Loucy (cell line): Measurements from ENCODE around the gene KIRREL3.

Experiments used
- H2AFZ ChIP-seq: fragments of 200-600 bp; sonication (generic); 2 replicates; pipeline ENCODE4 v1.6.0; 2016; ENCODE audit warnings: antibody characterized with exemption, mild to moderate bottlenecking, low read length, moderate library complexity
- H3F3A ChIP-seq: fragments of 200-600 bp; 2 replicates; pipeline ENCODE4 v1.6.0; 2016; ENCODE audit warnings: antibody characterized with exemption, low read depth, mild to moderate bottlenecking
- H3K27me3 ChIP-seq: fragments of 200-600 bp; sonication (generic); 2 replicates; pipeline ENCODE4 v1.6.1; 2014; ENCODE audit warnings: low read length, mild to moderate bottlenecking; ENCODE audit not compliant: insufficient read depth, poor library complexity, severe bottlenecking
- H3K36me3 ChIP-seq: fragments of 200-600 bp; sonication (generic); 2 replicates; pipeline ENCODE4 v1.6.1; 2016; ENCODE audit warnings: low read length; ENCODE audit not compliant: insufficient read depth
- H3K4me1 ChIP-seq: fragments of 200-600 bp; sonication (generic); 2 replicates; pipeline ENCODE4 v1.5.1; 2014; ENCODE audit warnings: low read length, mild to moderate bottlenecking; ENCODE audit not compliant: insufficient read depth, poor library complexity, severe bottlenecking
- H3K4me2 ChIP-seq: fragments of 200-600 bp; sonication (generic); 2 replicates; pipeline ENCODE4 v1.6.0; 2014; ENCODE audit warnings: antibody characterized with exemption, low read length, low read depth, mild to moderate bottlenecking; ENCODE audit not compliant: poor library complexity, severe bottlenecking
- H3K4me3 ChIP-seq: fragments of 200-600 bp; sonication (generic); 2 replicates; pipeline ENCODE4 v1.5.1; 2014; ENCODE audit warnings: low read length, mild to moderate bottlenecking, mixed read lengths; ENCODE audit not compliant: poor library complexity, severe bottlenecking
- H3K79me2 ChIP-seq: fragments of 200-600 bp; sonication (generic); 2 replicates; pipeline ENCODE4 v1.6.1; 2014; ENCODE audit warnings: low read length; ENCODE audit not compliant: insufficient read depth
- H3K9ac ChIP-seq: fragments of 200-600 bp; sonication (generic); 2 replicates; pipeline ENCODE4 v1.6.0; 2014; ENCODE audit warnings: mild to moderate bottlenecking, low read depth, low read length, moderate library complexity; ENCODE audit not compliant: poor library complexity, severe bottlenecking
- H3K9me2 ChIP-seq: fragments of 200-600 bp; sonication (generic); replicated peaks from 2 replicates; pipeline ENCODE4 v1.6.1; 2016; ENCODE audit warnings: low read depth, low read length, mixed read lengths
- H3K9me3 ChIP-seq: fragments of 200-600 bp; sonication (generic); 2 replicates; pipeline ENCODE4 v1.6.1; 2014; ENCODE audit warnings: mild to moderate bottlenecking, antibody characterized with exemption, low read length, low read depth; ENCODE audit not compliant: insufficient read depth
- H4K20me1 ChIP-seq: fragments of 200-600 bp; sonication (generic); 2 replicates; pipeline ENCODE4 v1.6.0; 2014; ENCODE audit warnings: antibody characterized with exemption, low read length, mild to moderate bottlenecking; ENCODE audit not compliant: insufficient read depth, poor library complexity, severe bottlenecking
- EZH2phosphoT487 ChIP-seq: fragments of 200-600 bp; IDR thresholded peaks from 2 replicates; pipeline ENCODE4 v1.6.1; 2018; ENCODE audit warnings: antibody characterized with exemption, mild to moderate bottlenecking, moderate library complexity, borderline replicate concordance
- TF ChIP-seq, protein P1 (sequence below): fragments of 200-600 bp; sonication (generic); conservative IDR thresholded peaks from 2 replicates; pipeline ENCODE4 v1.5.1; 2014; ENCODE audit warnings: mild to moderate bottlenecking, antibody characterized with exemption, low read length

Gene KIRREL3

DNA sequence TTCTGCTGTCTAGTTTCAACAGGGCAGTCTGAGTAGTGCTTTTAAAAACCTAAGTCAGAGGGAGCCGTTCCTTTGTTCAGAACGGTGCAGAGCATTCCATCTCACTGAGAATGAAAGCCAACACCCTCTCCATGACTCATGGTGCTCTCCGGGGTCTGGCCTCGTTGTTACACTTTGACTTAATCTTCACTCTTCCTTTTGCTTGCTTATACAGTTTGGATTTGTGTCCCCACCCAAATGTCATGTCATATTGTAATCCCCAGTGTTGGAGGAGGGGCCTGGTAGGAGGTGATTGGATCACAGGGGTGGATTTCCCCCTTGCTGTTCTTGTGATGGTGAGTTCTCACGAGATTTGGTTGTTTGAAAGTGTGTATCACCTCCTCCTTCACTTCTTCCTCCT, 352.8 kb downstream of the KIRREL3 start:
- Histone ChIP-seq H3K9ac (no peak overlapping the region), H3K4me3 (no peak overlapping the region), H3K79me2 (no peaks in the 10 kb centered on the region), H2AFZ (no peak overlapping the region), H3K4me1 (no peaks in the 10 kb centered on the region), H3K36me3 (no peaks in the 10 kb centered on the region), H3K4me2 (no peak overlapping the region), H3K27me3 (no peaks in the 10 kb centered on the region), H3K9me2 (no peaks in the 10 kb centered on the region), H4K20me1 (no peaks in the 10 kb centered on the region), H3K9me3 (no peaks in the 10 kb centered on the region), H3F3A (no peaks in the 10 kb centered on the region)
- TF ChIP-seq EZH2phosphoT487, result no peak
- TF ChIP-seq, protein P1, sequence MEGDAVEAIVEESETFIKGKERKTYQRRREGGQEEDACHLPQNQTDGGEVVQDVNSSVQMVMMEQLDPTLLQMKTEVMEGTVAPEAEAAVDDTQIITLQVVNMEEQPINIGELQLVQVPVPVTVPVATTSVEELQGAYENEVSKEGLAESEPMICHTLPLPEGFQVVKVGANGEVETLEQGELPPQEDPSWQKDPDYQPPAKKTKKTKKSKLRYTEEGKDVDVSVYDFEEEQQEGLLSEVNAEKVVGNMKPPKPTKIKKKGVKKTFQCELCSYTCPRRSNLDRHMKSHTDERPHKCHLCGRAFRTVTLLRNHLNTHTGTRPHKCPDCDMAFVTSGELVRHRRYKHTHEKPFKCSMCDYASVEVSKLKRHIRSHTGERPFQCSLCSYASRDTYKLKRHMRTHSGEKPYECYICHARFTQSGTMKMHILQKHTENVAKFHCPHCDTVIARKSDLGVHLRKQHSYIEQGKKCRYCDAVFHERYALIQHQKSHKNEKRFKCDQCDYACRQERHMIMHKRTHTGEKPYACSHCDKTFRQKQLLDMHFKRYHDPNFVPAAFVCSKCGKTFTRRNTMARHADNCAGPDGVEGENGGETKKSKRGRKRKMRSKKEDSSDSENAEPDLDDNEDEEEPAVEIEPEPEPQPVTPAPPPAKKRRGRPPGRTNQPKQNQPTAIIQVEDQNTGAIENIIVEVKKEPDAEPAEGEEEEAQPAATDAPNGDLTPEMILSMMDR, result no peak

DNA sequence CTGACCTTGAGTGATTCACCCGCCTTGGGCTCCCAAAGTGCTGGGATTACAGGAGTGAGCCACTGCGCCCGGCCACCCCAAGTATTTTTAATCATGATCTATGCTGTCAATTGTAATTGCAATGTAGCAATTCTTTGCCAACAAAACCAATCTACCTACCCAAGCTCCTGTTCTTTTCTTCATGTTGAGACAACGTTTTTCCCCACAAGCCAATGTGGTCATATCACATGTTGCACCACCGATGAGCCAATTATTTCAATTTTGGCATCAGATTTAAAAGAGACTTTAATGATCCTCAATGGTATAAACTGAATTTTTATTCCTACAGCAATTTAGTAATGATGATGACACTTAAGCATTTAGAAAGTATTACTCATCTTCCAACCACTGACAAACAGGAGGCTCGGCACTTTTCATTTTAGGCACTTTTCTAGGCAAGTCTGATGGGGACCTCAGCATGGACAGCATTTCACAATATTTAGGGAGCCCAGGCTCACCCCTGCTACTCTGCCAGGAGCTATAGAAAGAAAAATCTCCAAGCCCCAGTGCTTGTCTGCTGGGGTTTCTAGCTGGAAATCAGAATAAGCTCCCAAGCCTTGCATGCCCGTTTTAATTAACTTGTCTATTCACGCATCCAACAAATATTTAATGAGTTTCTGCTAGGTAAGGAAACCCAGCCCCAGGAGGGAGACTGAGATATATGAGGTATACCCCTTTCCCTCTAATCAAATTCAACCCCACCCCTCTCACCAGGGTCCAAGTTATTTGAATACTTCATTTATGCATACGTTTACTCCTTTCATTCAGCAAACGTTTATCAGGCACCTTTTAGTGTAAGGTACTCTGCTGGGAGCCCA, 353.6 kb downstream of the KIRREL3 start:
- H3K79me2 ChIP-seq, result no peaks in the 10 kb centered on the region
- no peaks in the 10 kb centered on the region for H3K9me2 ChIP-seq
- no peaks in the 10 kb centered on the region for H3K9me3 ChIP-seq
- H3F3A ChIP-seq, result no peaks in the 10 kb centered on the region
- H3K4me2 ChIP-seq, result no peak overlapping the region
- no peak overlapping the region for H2AFZ ChIP-seq
- no peaks in the 10 kb centered on the region for H4K20me1 ChIP-seq
- no peaks in the 10 kb centered on the region for H3K4me1 ChIP-seq
- H3K36me3 ChIP-seq, result no peaks in the 10 kb centered on the region
- no peaks in the 10 kb centered on the region for H3K27me3 ChIP-seq
- H3K4me3 ChIP-seq, result no peak overlapping the region
- no peak overlapping the region for H3K9ac ChIP-seq
- TF ChIP-seq EZH2phosphoT487, result no peak
- TF ChIP-seq, protein P1, result no peak

DNA sequence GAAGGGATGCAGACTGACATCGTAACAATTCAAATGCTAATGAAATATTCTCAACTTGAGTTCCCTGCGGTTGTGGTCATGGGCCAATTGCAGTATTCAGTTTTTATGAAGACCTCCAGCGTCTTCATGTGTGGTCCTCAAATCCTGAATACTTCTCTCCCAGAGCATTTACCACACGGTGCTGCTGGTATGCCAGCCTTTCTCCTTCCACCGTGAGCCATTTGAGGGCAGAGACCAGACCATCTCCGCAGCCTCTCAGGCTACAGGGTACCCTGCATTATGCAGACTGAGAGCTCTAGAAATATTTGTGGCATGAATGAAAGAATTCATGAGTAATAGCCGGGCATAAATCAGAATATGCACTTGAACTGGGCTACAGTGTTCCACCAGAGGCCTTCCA, 355.4 kb downstream of the KIRREL3 start:
- Histone ChIP-seq H3K79me2 (no peaks in the 10 kb centered on the region), H2AFZ (no peak overlapping the region), H3K27me3 (no peaks in the 10 kb centered on the region), H4K20me1 (no peaks in the 10 kb centered on the region), H3K9me2 (no peaks in the 10 kb centered on the region), H3F3A (no peaks in the 10 kb centered on the region), H3K9ac (no peak overlapping the region), H3K9me3 (no peaks in the 10 kb centered on the region), H3K4me2 (no peak overlapping the region), H3K36me3 (no peaks in the 10 kb centered on the region), H3K4me1 (no peaks in the 10 kb centered on the region), H3K4me3 (no peak overlapping the region)
- TF ChIP-seq EZH2phosphoT487, result no peak
- TF ChIP-seq, protein P1, result no peak
